Measurements from ENCODE around the gene NNAT.
"Not testable (repeated sequence)": the region's sequence is repeated elsewhere in the genome, so short reads cannot be mapped to it uniquely, and the experiment has no call there.

Gene NNAT

DNA sequence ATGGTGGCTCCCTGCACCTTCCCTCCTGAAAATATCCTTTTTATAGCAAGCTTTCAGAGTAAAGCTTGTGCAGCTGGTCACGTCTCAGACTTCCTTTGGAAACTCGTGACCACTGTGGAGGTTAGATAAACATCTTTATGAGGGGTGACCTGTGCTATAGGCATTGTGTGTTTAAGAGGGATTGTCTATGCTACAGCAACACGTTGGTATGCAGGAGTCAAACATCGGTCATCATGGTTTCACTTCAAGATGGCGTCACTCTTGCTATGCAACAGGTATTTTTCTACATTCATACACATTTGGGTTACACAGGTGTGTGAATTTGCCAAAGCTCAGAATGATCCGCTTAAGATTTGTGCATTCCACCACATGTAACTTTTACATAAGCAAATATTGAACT, 21.2 kb downstream of the NNAT start:
- DNase-seq, result no peak

DNA sequence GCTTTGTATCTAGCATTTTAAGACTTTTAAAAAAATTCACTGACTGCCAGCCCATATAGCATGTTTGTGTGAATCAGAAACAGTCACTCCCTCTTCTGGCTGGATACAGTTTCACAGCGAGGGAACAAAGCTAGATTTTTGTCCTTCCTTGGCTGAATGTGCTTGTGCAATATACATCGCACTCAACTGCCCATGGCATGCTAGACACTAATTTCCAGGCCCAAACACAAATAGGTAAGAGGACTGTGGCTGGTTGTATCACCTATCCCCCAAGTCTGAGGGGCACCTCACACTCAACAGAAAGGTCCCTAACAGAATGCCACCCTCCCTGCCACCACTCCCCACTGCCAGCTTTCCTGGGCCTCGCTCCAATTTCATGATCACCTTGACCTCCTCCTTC, 22.8 kb downstream of the NNAT start:
- no peak for DNase-seq

DNA sequence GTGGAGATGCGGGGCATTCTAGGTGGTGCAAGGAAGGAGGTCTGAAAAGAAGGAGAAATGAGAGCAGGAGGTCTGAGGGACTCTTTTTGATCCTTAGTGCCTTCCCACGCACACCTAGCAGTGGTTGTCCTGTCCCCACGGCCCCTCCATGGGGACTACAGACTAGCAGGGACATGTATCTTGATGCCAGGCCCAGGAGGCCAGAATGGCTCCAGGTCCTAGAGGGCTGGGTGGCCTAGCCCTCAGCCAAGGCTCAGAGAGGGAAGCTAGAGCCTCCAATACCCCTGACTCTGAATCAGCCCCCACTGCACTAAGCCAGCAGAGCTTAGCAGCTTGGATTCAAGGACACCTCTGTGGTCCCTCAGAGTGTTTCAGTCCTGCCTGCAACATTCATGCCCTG, 23.3 kb downstream of the NNAT start:
- no peak for DNase-seq

DNA sequence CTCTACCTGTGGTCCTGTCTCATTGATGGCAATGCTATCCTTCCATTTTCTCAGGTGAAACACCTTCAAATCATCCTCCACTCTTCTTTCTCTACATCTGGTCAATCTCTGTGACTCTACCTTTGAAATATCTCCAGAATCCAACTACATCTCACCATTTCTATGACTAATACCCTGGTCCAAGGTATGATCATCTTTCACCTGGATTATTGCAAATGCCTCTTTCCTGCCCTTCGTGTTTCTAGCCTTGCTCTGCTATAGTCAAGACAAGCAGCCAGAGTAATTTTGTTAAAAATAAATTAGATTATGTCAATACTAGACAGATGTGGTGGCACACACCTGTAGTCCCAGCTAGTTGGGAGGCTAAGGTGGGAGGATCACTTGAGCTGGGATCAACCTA, 24.5 kb downstream of the NNAT start:
- DNase-seq, result no peak

DNA sequence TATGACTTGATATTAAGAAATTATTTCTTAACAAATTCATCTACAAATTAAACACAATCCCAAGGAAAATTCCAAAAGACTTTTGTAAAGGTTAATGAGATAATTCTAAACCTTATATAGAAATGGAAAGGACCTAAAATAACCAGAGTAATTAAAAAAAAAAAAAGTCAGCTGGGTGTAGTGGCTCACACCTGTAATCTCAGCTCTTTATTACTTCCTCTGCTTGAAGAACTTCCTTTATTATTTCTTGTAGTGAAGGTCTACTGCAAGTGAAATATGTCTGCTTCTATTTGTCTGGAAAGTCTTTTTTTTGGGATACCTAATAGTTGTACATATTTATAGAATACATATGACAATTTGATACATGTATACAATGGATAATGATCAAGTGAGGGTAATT, 26.9 kb downstream of the NNAT start:
- DNase-seq, result no peak

DNA sequence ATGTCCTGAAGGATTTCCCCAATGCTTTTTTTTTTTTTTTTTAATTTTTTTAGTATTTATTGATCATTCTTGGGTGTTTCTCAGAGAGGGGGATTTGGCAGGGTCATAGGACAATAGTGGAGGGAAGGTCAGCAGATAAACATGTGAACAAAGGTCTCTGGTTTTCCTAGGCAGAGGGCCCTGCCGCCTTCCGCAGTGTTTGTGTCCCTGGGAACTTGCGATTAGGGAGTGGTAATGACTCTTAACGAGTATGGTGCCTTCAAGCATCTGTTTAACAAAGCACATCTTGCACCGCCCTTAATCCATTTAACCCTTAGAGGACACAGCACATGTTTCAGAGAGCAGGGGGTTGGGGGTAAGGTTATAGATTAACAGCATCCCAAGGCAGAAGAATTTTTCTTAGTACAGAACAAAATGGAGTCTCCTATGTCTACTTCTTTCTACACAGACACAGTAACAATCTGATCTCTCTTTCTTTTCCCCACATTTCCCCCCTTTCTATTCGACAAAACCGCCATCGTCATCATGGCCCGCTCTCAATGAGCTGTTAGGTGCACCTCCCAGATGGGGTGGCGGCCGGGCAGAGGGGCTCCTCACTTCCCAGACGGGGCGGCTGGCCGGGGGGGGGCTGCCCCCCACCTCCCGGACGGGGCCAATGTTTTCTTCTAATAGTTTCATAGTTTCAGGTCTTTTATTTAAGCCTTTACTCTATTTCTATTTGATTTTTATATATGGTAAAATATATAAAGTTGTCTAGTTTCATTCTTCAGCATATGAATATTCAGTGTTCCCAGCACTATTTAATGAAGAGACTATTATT, 29.3 kb downstream of the NNAT start:
- DNase-seq, result not testable (repeated sequence)

DNA sequence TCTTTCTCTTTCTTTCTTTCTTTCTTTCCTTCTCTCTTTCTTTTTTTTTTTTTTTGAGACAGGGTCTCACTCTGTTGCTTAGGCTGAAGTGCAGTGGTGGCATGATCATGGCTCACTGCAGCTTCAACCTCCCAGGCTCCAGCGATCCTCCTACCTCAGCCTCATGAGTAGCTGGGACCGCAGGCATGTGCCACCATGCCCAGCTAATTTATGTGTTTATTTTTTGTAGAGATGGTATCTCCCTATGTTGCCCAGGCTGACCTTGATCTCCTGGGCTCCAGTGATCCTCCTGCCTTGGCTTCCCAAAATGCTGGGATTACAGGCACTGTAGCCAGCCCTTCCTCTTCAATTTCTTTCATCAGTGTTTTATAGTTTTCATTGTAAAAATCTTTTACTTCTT, 30.6 kb downstream of the NNAT start:
- DNase-seq, result not testable (repeated sequence)

DNA sequence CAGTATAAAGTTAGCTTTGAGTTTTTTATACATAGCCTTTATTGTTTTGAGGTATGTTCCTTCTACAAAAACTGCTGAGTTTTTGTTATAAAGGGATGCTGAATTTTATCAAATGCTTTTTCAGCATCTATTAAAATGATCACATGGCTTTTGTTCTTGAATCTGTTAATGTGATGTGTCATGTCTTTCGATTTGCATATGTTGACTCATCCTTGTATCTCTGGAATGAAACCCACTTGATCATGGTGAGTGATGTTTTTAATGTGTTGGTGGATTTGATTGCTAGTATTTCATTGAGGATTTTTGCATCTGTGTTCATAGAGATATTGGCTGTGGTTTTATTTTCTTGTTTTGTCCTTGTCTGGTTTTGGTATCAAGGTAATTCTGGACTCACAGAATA, 31.4 kb downstream of the NNAT start:
- no peak for DNase-seq

DNA sequence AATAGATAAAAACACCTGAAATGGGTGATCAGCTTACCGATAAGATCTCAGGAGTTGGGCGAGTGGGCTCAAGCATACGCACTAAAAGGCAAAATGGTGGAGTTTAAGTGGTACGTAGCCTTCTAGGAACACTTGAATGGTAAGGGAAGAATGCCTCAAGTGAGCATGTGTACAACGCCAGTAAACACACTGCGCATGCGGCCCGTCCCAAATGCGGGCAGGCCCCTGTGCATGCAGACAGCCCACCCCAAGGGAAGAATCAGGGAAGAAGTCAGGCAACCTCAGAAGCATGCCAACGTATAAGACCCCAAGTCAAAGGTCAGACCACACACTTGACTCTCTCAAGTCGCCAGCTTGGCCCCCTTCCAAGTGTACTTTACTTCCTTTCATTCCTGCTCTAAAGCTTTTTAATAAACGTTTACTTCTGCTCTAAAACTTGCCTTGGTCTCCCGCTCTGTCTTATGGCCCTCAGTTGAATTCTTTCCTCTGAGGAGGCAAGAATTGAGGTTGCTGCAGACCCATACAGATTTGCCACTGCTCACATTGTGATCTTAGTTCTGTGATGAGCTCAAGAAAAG, 33.8 kb downstream of the NNAT start:
- not testable (repeated sequence) for DNase-seq

DNA sequence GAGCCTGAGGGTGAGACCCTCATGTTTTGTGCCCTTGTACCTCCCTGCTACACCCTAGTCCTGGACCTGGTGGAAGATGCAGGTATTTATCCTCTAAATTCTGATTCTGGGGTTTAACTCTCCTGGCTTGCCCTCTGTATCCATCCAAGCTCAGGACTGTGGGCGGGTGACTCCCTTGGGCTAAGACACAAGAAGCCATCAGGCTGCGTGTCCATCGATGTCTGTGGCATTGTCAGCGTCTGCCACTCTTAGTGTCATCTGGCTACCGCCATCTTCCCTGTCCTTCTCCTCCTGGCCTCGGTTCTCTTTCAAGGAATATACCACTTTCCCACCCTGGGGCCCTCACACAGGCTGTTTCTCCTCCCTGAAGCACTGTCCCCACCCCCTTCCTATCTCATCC, 35.5 kb downstream of the NNAT start:
- no peak for DNase-seq

DNA sequence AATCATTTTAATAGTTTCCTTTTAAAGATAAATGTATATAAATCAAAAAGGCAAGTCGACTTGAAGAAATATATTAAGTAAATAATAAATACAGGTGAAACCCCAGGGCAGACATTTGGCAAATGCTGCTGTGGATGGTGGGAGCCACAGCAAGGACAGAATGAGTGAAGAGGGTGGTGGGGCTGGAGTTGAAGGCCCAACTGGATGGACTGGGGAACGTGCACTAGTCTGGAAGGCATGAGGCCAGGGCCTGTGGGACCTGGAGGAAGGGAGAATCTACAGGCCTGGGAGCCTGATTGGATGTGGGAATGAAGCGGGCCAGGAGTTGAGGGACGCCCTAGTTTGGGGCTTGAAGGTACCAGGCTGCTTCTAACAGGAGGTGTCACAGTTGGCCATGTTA, 37.3 kb downstream of the NNAT start:
- DNase-seq, result no peak

DNA sequence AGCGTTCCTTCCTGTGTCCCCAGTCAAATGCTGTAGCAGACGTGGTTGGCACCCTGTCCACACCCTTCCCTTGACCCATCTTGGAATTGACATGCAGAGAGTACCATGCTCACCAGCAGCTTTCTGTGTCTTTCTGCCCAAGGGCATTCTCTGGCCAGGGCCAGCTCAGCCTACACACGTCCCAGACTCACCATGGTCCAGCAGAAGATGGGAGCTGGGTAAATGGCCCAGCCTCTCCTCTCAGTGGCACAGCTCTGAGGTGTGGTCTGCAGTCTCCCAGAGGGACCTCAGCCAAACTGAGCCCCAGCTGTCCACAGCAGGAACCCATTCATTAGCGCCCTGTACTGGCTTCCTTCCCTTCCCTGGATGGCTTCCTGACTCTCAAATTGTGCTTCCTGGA, 37.7 kb downstream of the NNAT start:
- DNase-seq, result no peak

DNA sequence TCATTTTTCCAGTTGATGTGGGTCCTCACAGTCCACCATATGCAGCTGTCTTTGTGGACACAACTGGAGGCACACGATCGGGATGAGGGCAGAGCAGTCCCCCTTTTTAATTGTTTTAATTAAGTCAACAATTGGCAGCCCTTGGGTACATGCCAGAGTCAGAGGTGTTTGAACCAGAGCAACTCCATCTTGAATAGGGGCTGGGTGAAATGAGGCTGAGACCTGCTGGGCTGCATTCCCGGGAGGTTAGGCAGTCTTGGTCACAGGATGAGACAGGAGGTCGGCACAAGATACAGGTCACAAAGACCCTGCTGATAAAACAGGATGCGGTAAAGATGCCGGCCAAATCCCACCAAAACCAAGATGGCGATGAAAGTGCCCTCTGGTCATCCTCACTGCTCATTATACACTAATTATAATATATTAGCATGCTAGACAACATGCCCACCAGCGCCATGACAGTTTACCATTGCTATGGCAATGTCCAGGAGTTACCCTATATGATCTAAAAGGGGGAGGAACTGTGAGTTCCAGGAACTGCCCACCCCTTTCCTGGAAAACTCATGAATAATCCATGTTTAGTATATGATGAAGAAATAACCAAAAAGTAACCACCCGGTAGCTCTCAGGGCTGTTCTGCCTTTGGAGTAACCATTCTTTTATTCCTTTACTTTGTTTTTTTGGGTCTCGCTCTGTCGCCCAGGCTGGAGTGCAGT, 38.4 kb downstream of the NNAT start:
- DNase-seq, result peak; percentile 26

DNA sequence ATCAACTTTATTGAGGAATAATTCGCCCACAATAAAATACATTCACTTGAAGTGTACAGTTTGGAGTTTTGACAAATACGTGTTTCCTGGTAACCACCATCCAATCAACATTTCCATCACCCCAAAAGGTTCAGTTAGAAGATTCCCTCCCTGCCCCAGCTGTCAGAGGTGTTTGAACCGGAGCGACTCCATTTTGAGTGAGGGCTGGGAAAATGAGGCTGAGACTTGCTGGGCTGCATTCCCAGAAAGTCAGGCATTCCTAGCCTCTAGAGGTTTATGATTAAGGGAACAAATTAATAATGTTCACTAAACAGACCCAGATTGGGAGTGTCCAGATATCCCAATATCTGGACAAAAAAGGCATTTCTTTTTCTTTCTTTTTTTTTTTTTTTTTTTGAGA, 39.6 kb downstream of the NNAT start:
- no peak for DNase-seq

DNA sequence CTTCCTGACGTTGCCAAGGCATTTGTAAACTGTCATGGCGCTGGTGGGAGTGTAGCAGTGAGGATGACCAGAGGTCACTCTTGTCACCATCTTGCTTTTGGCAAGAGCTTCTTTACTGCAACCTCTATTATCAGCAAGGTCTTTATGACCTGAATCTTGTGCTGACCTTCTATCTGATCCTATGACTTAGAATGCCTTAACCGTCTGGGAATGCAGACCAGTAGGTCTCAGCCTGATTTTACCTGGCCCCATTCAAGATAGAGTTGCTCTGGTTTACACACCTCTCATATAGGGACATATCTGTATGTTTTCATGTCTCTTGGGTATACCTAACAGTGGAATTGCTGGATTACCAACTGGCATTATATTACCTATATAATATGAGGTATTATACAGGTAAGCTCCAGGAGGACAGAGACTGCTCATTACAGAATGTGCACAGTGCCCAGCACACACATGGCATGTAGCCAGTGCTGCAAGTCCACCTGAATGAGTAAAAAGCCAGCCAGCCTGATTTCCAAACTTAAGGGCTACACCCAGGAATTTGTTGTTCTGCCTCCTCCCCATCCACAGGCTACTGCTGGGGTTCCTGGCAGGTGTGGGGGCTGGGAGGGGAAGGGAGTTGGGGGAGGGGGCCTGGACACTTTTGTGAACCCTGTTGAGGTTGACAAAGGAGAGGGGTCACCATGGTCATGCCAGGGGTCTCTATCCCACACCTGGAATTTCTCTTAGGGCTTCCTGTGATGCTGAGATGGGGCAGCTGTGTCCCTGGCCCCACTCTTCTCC, 41.8 kb downstream of the NNAT start:
- no peak for DNase-seq

DNA sequence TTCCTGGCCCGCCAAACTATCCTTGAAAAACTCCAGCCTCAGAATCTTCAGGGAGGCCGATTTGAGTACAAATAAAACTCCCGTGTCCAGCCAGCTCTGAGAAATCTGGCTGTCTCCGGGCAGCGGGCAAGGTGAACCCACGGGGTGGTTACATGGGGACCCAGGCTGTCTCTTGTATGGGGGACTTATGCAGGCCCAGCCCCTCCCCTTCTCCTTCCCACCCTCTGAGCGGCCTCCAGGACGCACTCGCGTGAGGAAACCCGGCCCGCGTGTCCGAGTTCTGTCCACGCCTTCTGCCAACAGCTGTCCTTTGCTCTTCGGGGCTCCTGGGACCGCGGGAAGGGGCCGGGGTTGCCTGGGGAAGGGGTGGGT, 43.0 kb downstream of the NNAT start:
- no peak for DNase-seq

DNA sequence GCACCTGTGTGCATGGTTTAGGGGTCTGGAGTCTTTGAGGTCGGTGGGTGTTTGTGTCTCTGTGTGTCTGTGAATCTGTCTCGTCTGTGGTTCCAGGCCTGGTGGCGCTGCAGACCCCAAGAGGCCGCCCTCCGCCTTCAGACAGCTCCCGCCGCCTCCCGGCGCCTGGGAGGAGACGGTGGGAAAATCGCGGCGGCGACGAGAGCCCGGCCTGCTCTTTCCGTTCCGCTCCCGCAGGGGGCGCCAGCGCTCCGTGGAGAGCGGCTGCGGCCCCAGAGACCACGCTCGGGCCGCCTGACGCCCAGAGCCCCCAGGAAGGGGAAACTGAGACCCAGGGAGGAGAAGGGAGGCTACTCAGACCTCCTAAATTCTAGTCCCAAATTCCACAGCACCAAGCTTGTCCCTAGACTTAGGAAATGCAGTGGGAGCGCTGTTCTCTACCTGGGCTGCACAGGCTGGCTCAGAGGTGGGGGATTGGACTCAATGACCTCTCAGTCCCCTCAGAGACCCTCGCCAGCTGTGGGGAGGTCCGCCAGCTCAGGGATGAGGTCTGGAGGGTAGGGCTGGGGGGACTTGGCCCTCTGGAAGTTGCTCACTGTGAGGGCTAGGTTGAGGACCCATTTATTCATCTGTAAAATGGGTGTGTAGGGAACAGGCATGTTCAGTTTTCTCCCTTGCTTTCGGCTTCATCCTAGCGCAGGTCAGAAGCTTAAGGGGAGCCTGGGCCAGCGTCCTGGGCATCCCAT, 43.5 kb downstream of the NNAT start:
- DNase-seq, result no peak

DNA sequence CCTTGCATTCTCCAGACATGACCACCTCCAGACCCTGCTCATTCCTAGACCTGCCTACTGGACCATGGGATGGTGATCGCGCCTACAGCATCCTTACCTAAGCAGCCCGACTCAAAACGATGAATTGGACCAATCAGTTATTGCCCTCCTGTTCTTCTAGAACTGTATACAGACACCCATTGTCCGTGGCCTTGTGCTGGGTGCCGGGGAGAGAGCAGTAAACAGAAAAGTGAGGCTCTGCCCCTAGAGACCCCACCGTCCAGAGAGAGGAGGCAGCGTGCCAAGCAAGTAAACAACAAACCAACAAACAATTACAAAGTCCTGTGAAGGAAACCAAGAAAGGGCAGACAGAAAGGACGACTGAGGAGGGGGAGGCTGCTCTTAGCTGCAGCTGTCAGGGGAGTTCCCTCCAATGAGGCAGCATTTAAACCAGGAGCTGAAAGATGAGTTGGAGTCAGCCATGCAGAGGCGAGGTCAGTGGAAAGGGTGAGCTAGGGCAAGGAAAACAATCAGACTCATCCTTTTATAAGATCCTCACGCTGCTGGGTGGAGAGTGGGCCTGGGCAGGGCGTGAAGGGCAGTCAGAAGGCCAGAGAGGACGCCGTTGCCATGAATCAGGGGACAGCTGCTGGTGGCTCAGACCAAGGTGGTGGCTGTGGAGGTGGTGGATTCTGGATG, 44.2 kb downstream of the NNAT start:
- no peak for DNase-seq

DNA sequence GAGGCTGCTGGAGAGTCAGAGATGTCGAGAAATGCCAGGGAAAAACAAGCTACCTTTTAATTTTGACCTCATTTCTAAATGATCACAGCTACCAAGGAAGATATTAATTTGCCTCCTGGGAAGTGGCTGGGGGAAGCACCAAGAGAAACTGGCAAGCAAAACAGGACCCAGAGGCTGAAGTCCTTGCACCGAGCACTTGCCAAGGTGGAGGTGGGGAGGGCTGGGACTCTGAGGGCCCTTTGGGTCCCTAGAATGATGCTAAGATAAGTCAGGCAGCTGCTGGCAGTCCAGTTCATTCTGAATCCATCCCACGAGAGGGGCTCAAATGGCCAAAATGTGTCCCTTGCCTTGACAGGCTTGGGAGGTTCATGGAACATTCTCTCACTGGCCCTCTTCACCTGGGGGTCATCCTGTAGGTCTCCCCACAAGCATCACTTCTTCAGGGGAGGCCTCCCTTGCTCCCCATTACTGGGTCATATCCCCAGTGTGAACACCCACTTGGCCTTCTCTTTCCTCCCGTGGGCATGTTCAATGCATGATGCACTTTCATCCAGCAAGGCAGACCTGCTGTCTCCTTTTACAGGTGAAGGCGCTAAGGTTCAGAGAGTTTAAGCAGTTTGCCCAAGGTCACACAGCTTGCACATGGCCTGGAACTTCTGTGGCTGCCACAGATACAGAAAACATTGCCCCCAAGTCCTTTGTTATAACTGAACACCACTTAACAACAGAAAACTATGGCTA, 45.7 kb downstream of the NNAT start:
- DNase-seq, result no peak

DNA sequence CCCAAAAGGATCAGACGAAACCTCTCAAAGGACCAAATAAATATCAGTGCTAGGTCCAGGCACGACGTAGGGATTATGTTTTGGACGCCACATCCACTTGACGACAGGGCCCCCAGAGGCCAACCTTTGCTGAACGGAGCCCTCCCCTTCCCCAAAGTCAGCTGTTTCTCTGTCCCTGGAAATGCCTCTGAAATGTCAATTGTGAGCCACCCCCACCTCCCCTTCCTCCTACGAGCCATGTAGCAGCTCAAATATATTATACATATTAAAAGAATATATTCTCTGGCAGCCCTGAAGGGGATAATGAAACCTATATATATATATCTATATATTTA, 46.2 kb downstream of the NNAT start:
- no peak for DNase-seq
